Osteoblast (primary cell): ENCODE results near the gene CMA1. TPM values are rescaled to one million over a fixed set of nuclear protein-coding genes. Genes with fewer than 3 reads are reported as not detected.
"Not testable (repeated sequence)": the region's sequence is repeated elsewhere in the genome, so short reads cannot be mapped to it uniquely, and the experiment has no call there.

Source experiments
- DNase-seq: peaks from one replicate; pipeline ENCODE4 v3.0.0; 2011; ENCODE audit warnings: low spot score, mixed read lengths; ENCODE audit not compliant: insufficient read length; ENCODE audit errors: missing footprints
- H2AFZ ChIP-seq: 2 replicates; pipeline ENCODE4 v1.6.0; 2011; ENCODE audit warnings: mild to moderate bottlenecking, low read length
- H3K27ac ChIP-seq: 2 replicates; pipeline ENCODE4 v1.5.1; 2011; ENCODE audit warnings: mild to moderate bottlenecking, low read depth, low read length, moderate library complexity
- H3K27me3 ChIP-seq: 2 replicates; pipeline ENCODE4 v1.6.0; 2012; ENCODE audit warnings: mild to moderate bottlenecking, control low read depth, inconsistent platforms, low read length, moderate library complexity; ENCODE audit not compliant: insufficient read depth
- H3K36me3 ChIP-seq: 2 replicates; pipeline ENCODE4 v1.5.1; 2011; ENCODE audit warnings: mild to moderate bottlenecking, low read length, control low read depth, moderate library complexity; ENCODE audit not compliant: insufficient read depth
- H3K4me1 ChIP-seq: 2 replicates; pipeline ENCODE4 v1.5.1; 2011; ENCODE audit warnings: mild to moderate bottlenecking, low read length, control low read depth, moderate library complexity; ENCODE audit not compliant: insufficient read depth
- H3K4me2 ChIP-seq: 2 replicates; pipeline ENCODE4 v1.6.0; 2011; ENCODE audit warnings: mild to moderate bottlenecking, low read length; ENCODE audit not compliant: insufficient read depth
- H3K4me3 ChIP-seq: fragments of 200-600 bp; sonication (generic); 3 replicates; pipeline ENCODE4 v1.5.1; 2012; ENCODE audit warnings: mild to moderate bottlenecking, low read length, inconsistent platforms; ENCODE audit not compliant: insufficient read depth
- H3K79me2 ChIP-seq: 2 replicates; pipeline ENCODE4 v1.6.0; 2012; ENCODE audit warnings: mild to moderate bottlenecking, low read length, control low read depth, inconsistent platforms; ENCODE audit not compliant: insufficient read depth
- H3K9me3 ChIP-seq: 2 replicates; pipeline ENCODE4 v1.5.1; 2011; ENCODE audit warnings: low read depth, low read length, control low read depth
- H4K20me1 ChIP-seq: 2 replicates; pipeline ENCODE4 v1.6.0; 2012; ENCODE audit warnings: mild to moderate bottlenecking, low read length, control low read depth; ENCODE audit not compliant: insufficient read depth
- total RNA-seq: library from RNA; depleted of rRNA; stranded (reverse); fragments of >200 nt; gene quantifications from 2 replicates; pipeline ENCODE4 v1.2.3, GENCODE V29; 2012
- TF ChIP-seq, protein P1 (sequence below): IDR thresholded peaks from 2 replicates; pipeline ENCODE4 v1.5.1; 2011; ENCODE audit warnings: mild to moderate bottlenecking, low read depth, low read length, moderate library complexity; ENCODE audit errors: extremely low read depth

Gene CMA1
- total RNA-seq, 1 donor: not detected

DNA sequence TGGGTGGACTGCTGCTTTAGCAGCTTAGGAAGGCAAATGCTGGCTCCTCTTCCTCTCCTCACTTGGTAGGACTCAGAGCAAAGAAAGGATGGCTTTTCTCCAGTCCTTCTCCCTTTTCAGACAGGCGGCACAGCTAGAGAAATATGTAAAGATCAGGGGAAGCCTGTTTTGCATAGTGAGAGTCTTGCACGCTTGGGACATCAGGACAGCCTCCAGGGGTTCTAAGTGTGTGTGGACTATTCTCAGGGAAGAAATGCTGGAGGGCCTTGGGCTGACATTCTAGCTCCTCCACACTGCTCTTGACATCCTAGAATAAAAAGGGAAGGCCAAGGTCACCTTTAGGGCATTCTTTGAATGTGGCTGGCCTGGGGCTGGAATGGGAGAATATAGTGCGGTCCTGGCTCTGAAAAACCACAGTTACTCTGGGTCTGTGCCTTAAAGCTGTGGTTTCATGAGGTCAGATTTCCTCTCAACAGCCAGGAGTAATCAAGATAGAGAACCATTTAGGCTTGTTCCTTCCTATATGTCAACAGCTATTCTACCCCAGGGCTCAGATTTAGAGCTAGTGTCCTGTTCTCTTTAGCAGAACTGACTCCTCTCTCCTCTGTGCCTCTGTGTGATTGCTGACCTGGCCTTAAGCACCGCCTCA is 24.3 kb downstream of the CMA1 start:
- no peak overlapping the region for H3K4me3 ChIP-seq
- H3K9me3 ChIP-seq: no peaks in the 10 kb centered on the region
- no peaks in the 10 kb centered on the region for H3K27me3 ChIP-seq
- TF ChIP-seq, protein P1, sequence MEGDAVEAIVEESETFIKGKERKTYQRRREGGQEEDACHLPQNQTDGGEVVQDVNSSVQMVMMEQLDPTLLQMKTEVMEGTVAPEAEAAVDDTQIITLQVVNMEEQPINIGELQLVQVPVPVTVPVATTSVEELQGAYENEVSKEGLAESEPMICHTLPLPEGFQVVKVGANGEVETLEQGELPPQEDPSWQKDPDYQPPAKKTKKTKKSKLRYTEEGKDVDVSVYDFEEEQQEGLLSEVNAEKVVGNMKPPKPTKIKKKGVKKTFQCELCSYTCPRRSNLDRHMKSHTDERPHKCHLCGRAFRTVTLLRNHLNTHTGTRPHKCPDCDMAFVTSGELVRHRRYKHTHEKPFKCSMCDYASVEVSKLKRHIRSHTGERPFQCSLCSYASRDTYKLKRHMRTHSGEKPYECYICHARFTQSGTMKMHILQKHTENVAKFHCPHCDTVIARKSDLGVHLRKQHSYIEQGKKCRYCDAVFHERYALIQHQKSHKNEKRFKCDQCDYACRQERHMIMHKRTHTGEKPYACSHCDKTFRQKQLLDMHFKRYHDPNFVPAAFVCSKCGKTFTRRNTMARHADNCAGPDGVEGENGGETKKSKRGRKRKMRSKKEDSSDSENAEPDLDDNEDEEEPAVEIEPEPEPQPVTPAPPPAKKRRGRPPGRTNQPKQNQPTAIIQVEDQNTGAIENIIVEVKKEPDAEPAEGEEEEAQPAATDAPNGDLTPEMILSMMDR: no peak
- no peaks in the 10 kb centered on the region for H3K79me2 ChIP-seq
- H2AFZ ChIP-seq: no peak overlapping the region
- H3K4me2 ChIP-seq: no peak overlapping the region
- H4K20me1 ChIP-seq: no peaks in the 10 kb centered on the region
- H3K27ac ChIP-seq: no peak overlapping the region
- peaks cover 3% of the 10 kb centered on the region for H3K4me1 ChIP-seq
- peak; percentile 56 for DNase-seq
- no peaks in the 10 kb centered on the region for H3K36me3 ChIP-seq

DNA sequence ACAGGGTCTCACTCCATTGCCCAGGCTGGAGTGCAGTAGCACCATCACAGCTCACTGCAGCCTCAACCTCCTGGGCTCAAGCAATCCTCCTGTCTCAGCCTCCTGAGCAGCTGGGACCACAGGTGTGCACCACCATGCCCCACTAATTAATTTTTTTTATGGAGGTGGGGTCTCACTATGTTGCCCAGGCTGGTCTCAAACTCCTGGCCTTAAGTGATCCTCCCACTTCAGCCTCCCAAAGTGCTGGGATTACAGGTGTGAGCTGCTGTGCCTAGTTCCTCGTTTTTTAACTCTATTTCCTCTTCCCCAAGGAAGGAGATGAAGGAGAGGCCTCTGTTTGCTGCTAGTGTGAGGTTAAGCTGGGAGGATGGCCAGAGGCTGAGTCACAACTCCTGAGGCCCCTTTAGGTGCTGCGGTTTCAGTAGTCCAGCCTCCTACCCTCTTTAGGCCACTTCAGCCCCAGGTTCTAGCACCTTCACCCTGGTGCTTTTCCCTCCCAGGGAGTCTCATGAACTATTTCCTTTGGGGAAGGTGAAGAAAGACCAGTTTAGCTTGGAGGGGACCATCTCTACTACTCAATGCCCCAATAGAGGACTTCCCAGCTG is 25.3 kb downstream of the CMA1 start:
- H3K4me2 ChIP-seq, H2AFZ ChIP-seq, H3K4me1 ChIP-seq, H3K79me2 ChIP-seq, H3K9me3 ChIP-seq, H4K20me1 ChIP-seq, H3K36me3 ChIP-seq, H3K4me3 ChIP-seq, H3K27ac ChIP-seq, H3K27me3 ChIP-seq: not testable (repeated sequence)
- DNase-seq: peak; percentile 68

DNA sequence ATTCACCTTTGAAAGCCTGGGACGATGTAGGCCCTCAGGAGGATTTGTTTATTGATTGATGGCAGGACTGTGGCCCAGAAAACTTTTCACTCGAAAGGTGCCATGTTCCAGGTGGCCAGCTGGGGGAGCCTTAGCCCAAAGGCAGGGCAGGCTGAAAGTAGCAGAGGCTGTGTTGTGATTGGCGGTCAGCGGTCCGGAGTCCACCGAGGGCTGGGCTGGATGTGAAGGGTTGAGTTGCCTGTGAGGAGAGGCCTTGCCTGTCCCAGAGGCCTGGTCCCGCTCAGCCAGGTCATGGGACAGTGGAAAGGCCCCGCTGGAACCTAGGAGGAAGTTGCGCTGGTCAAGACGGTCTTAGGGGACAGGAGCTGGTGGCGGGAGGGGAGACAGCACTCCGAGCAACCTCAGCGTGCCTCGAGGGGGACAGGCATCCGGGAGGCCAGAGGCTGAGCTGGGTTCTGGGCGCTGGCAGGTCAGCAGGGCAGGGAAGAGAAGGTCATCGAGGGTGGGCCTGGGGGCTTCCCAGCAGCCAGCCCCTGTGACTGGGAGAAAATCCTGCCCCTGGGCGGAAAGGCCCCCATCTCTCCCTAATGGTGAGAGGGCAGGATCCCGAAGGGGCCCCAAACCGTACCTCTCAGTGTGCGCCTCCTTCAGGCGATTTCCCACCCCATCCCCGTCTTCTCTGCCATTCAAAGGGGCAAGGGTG is 26.3 kb downstream of the CMA1 start:
- Histone ChIP-seq H3K27me3 (no peaks in the 10 kb centered on the region), H3K9me3 (no peaks in the 10 kb centered on the region), H3K79me2 (no peaks in the 10 kb centered on the region), H4K20me1 (no peaks in the 10 kb centered on the region), H3K4me1 (peaks cover 3% of the 10 kb centered on the region), H3K4me2 (no peak overlapping the region), H3K4me3 (no peak overlapping the region), H3K36me3 (no peaks in the 10 kb centered on the region), H3K27ac (no peak overlapping the region), H2AFZ (peak overlapping the region; percentile 25)
- TF ChIP-seq, protein P1: peak; percentile 64
- peak; percentile 91 for DNase-seq

DNA sequence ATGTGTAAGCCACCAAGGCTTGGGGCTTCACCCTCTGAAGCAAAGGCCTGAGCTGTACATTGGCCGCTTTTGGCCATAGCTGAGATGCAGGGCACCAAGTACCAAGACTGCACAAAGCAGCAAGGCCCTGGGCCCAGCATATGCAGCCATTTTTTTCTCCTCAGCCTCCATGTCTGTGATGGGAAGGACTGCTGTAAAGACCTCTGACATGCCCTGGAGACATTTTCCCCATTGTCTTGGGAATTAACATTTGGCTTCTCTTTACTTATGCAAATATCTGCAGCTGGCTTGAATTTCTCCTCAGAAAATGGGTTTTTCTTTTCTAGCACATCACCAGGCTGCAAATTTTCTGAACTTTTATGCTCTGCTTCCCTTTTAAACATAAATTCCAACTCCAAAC is 28.1 kb downstream of the CMA1 start:
- not testable (repeated sequence) for H3K9me3 ChIP-seq, H3K4me3 ChIP-seq, DNase-seq, H3K27ac ChIP-seq, H3K36me3 ChIP-seq, H3K27me3 ChIP-seq, H2AFZ ChIP-seq, H3K4me2 ChIP-seq, H3K4me1 ChIP-seq, H4K20me1 ChIP-seq, H3K79me2 ChIP-seq

DNA sequence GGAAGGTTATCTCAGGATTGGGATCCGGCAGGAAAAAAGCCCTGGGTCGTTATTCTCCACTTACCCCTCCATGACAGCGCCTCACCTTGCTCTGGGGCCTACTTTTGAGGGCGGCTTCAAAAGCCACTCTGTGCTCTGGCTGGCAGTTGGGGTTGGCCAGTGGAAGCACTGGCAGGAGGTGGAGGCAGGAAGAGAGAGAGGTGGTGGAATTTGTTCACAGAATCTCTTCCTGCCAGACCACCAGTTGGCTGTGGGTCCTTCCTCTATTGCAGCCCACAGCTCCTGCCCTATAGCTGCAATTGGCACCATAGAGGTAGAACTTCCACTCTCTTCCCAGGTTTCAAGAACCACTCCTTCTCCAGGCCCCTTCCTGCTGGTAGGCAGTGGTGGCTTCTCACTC is 32.8 kb downstream of the CMA1 start:
- no peak for DNase-seq
- TF ChIP-seq, protein P1: no peak
- H3K4me1 ChIP-seq: no peaks in the 10 kb centered on the region

More for the DNA sequence above, 32.8 kb downstream of the CMA1 start:
- H2AFZ ChIP-seq: no peak overlapping the region
- no peaks in the 10 kb centered on the region for H3K27me3 ChIP-seq
- H3K9me3 ChIP-seq: no peaks in the 10 kb centered on the region
- H3K79me2 ChIP-seq: no peaks in the 10 kb centered on the region
- no peak overlapping the region for H3K4me3 ChIP-seq
- H4K20me1 ChIP-seq: no peaks in the 10 kb centered on the region
- H3K4me2 ChIP-seq: no peak overlapping the region
- no peak overlapping the region for H3K27ac ChIP-seq
- H3K36me3 ChIP-seq: no peaks in the 10 kb centered on the region
